Calu3 (cell line): Measurements from ENCODE around the gene ST8SIA5. TPM values are rescaled to one million over a fixed set of nuclear protein-coding genes. Genes with fewer than 3 reads are reported as not detected.

Source experiments
- BruUV-seq: library from RNA; stranded (reverse); fragments of 400-500 nt; replicated peaks from 2 replicates; lab custom pipeline; 2021; lab: Mats Ljungman, UMichigan
- CTCF ChIA-PET: fragments of 300-600 bp; sonication (Branson Sonifier 250); formaldehyde crosslinking; loops from one replicate; lab custom pipeline; 2022; ENCODE audit warnings: antibody characterized with exemption; lab: Charles Lee
- DNase-seq: peaks from one replicate; pipeline ENCODE4 v3.0.0; 2022
- H3K27ac Mint-ChIP-seq: one replicate; pipeline ENCODE4 v1.8.0; 2022; ENCODE audit warnings: mixed read lengths; ENCODE audit not compliant: unreplicated experiment
- H3K27me3 Mint-ChIP-seq: one replicate; pipeline ENCODE4 v1.8.0; 2022; ENCODE audit warnings: mixed read lengths; ENCODE audit not compliant: unreplicated experiment
- H3K36me3 Mint-ChIP-seq: one replicate; pipeline ENCODE4 v1.8.0; 2022; ENCODE audit warnings: mild to moderate bottlenecking, moderate library complexity, mixed read lengths; ENCODE audit not compliant: insufficient read depth, unreplicated experiment
- H3K4me1 Mint-ChIP-seq: one replicate; pipeline ENCODE4 v1.8.0; 2022; ENCODE audit warnings: mild to moderate bottlenecking, low read depth, mixed read lengths; ENCODE audit not compliant: unreplicated experiment
- H3K4me3 Mint-ChIP-seq: one replicate; pipeline ENCODE4 v1.8.0; 2022; ENCODE audit warnings: mild to moderate bottlenecking, low read depth, moderate library complexity, mixed read lengths; ENCODE audit not compliant: unreplicated experiment
- H3K9me3 Mint-ChIP-seq: one replicate; pipeline ENCODE4 v1.8.0; 2022; ENCODE audit warnings: low read depth, mixed read lengths; ENCODE audit not compliant: unreplicated experiment
- intact Hi-C: fragments of 100-400 bp; cut with micrococcal nuclease; formaldehyde crosslinking; loops from one replicate; pipeline ENCODE4 v1.10.0; 2022; ENCODE audit not compliant: unreplicated experiment
- total RNA-seq: library from RNA; stranded (reverse); gene quantifications from 2 replicates; pipeline ENCODE4 v1.2.3, GENCODE V29; 2022
- TF ChIP-seq, protein P1 (sequence below): fragments of 200-600 bp; IDR thresholded peaks from one replicate; pipeline ENCODE4 v1.8.0; 2022; ENCODE audit warnings: antibody characterized with exemption; ENCODE audit not compliant: unreplicated experiment

The ST8SIA5 gene
- total RNA-seq, 1 experiment from 2014 or later = not detected

DNA sequence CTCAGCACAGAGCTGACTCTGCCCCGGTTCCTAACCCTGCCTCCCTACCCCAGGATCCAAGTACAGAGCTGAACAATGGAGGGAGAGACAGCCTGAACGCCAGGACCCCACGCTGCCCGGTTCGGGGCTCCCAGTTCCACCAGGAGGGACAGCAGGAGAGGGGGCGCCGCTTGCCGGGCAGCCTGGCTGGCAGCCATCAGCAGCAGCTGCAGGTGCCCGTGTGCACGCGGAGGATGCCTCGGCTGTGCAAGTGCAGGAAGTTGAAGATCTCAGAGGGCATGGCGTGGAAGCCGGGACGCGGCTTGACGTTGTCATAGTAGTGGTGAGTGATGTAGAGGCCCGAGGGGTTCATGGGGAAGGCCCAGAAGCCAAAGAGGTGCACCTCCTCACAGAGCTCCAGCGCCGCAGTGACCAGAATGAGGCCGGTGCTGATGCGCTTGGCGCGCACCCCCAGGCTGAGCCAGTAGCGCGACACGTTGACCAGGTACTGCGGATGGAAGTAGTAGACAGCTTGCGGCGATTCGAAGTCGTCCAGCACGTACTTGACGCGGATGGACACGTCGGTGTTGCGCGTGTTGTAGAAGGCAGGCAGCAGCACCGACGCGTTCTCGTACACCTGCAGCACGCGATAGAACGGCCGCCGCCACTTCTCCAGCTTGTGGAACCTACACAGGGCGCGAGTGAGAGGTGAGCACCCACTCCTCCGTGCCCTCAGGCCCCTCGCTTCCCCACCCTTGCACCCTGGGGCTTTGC, 76.8 kb downstream of the ST8SIA5 start:
- no peak overlapping the region for H3K27ac Mint-ChIP-seq
- intact Hi-C loops = no loop called here
- peaks cover 94% of the 10 kb centered on the region for H3K27me3 Mint-ChIP-seq
- no peaks in the 10 kb centered on the region for H3K9me3 Mint-ChIP-seq
- no peak overlapping the region for H3K4me3 Mint-ChIP-seq
- CTCF ChIA-PET = no interaction called here
- no peaks in the 10 kb centered on the region for H3K36me3 Mint-ChIP-seq
- no peaks in the 10 kb centered on the region for H3K4me1 Mint-ChIP-seq
- DNase-seq = no peak
- no TSS peak for BruUV-seq
- TF ChIP-seq, protein P1, sequence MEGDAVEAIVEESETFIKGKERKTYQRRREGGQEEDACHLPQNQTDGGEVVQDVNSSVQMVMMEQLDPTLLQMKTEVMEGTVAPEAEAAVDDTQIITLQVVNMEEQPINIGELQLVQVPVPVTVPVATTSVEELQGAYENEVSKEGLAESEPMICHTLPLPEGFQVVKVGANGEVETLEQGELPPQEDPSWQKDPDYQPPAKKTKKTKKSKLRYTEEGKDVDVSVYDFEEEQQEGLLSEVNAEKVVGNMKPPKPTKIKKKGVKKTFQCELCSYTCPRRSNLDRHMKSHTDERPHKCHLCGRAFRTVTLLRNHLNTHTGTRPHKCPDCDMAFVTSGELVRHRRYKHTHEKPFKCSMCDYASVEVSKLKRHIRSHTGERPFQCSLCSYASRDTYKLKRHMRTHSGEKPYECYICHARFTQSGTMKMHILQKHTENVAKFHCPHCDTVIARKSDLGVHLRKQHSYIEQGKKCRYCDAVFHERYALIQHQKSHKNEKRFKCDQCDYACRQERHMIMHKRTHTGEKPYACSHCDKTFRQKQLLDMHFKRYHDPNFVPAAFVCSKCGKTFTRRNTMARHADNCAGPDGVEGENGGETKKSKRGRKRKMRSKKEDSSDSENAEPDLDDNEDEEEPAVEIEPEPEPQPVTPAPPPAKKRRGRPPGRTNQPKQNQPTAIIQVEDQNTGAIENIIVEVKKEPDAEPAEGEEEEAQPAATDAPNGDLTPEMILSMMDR = no peak

GRCh38 chr18:46678785-46679399, 78.0 kb downstream of the ST8SIA5 start:
- H3K4me1 Mint-ChIP-seq = no peaks in the 10 kb centered on the region
- no peaks in the 10 kb centered on the region for H3K36me3 Mint-ChIP-seq
- no peak overlapping the region for H3K4me3 Mint-ChIP-seq
- H3K9me3 Mint-ChIP-seq = no peaks in the 10 kb centered on the region
- no TSS peak for BruUV-seq
- CTCF ChIA-PET = no interaction called here
- DNase-seq = no peak
- no peak overlapping the region for H3K27ac Mint-ChIP-seq
- TF ChIP-seq, protein P1 = no peak
- intact Hi-C loops = no loop called here
- H3K27me3 Mint-ChIP-seq = peaks cover 94% of the 10 kb centered on the region

GRCh38 chr18:46678041-46678440, 78.8 kb downstream of the ST8SIA5 start:
- H3K36me3 Mint-ChIP-seq = no peaks in the 10 kb centered on the region

GRCh38 chr18:46677611-46678010, 79.2 kb downstream of the ST8SIA5 start:
- Mint-ChIP-seq H3K27me3 (peaks cover 94% of the 10 kb centered on the region), H3K4me3 (no peak overlapping the region), H3K36me3 (no peaks in the 10 kb centered on the region), H3K4me1 (no peaks in the 10 kb centered on the region), H3K27ac (no peak overlapping the region), H3K9me3 (no peaks in the 10 kb centered on the region)
- DNase-seq = no peak
- BruUV-seq = no TSS peak
- CTCF ChIA-PET = no interaction called here
- intact Hi-C loops = no loop called here
- TF ChIP-seq, protein P1 = no peak

More at GRCh38 chr18:46678041-46678440, 78.8 kb downstream of the ST8SIA5 start:
- no TSS peak for BruUV-seq
- Mint-ChIP-seq H3K4me3 (no peak overlapping the region), H3K27ac (no peak overlapping the region), H3K27me3 (peaks cover 94% of the 10 kb centered on the region), H3K9me3 (no peaks in the 10 kb centered on the region), H3K4me1 (no peaks in the 10 kb centered on the region)
- CTCF ChIA-PET = no interaction called here
- intact Hi-C loops = no loop called here
- TF ChIP-seq, protein P1 = no peak
- DNase-seq = no peak
